Pancreas (tissue), 10 donors: ENCODE results near the gene PLAC8. TPM values are rescaled to one million over a fixed set of nuclear protein-coding genes. Genes with fewer than 3 reads are reported as not detected.

Experiments used
- ATAC-seq, 4 donors: fragments of 200-7000 bp; cut with Tn5 transposase; one replicate each; pipeline versions ENCODE4 v1.8.0 to v1.9.1; 2020; ENCODE audit warnings: mild to moderate bottlenecking in 4 of 4, moderate library complexity in 4 of 4
- DNase-seq, 6 donors: peaks; one replicate each; pipeline ENCODE4 v3.0.0-alpha.2; 2020
- FAIRE-seq: peaks from 2 replicates; lab custom pipeline; 2012; peaks lifted over from hg19 to GRCh38; lab: Jason Lieb, UNC
- H3K27ac ChIP-seq, 4 donors: fragments of 200-600 bp; sonication (generic); 1 replicate in 3 of 4; 2 replicates in 1 of 4; pipeline versions ENCODE4 v1.5.0 to v1.8.0; 2020
- H3K27me3 ChIP-seq, 4 donors: fragments of 200-600 bp; one replicate each; pipeline ENCODE4 v1.8.0; 2021
- H3K36me3 ChIP-seq, 3 donors: fragments of 200-600 bp; sonication (generic) in 1 of 3; one replicate each; pipeline versions ENCODE4 v1.5.0 to v1.8.0; 2020 to 2021
- H3K4me1 ChIP-seq, 3 donors: fragments of 200-600 bp; one replicate each; pipeline ENCODE4 v1.8.0; 2021
- H3K4me3 ChIP-seq, 4 donors: fragments of 200-600 bp; sonication (generic) in 2 of 4; one replicate each; pipeline versions ENCODE4 v1.5.0 to v1.8.0; 2020 to 2021
- H3K9me3 ChIP-seq, 4 donors: fragments of 200-600 bp; one replicate each; pipeline ENCODE4 v1.8.0; 2021
- WGBS, 2 donors: extraction: QIAGEN DNeasy Blood & Tissue Kit; methylation state at CpG; one replicate each; pipeline ENCODE4 v1.1.7; 2013; 5-methylcytosine and 5-hydroxymethylcytosine counted together
- intact Hi-C, 3 donors: fragments of 100-400 bp; cut with DNase I; formaldehyde crosslinking; loops; one replicate each; pipeline versions ENCODE4 v1.11.1 to v1.14.2; 2022
- polyA plus RNA-seq, 2 donors: library from polyadenylated mRNA; stranded (reverse); fragments of 200-250 nt; gene quantifications; one replicate each; pipeline ENCODE4 v1.2.3, GENCODE V29; 2013
- total RNA-seq, 6 donors: library from RNA; stranded (reverse); fragmentation: NEBNext Ultra II Directional in 4 of 6; extraction: Animal tissue kit (Norgen Biotek cat#: 25700) in 4 of 6; gene quantifications; one replicate each; pipeline versions ENCODE4 v1.2.1 to v1.2.4, GENCODE V29; 2021 to 2023
- TF ChIP-seq, protein P1 (sequence below), 4 donors: fragments of 200-600 bp; sonication (generic) in 3 of 4; IDR thresholded peaks; one replicate each; pipeline versions ENCODE4 v1.5.0 to v1.8.0; 2021; ENCODE audit warnings: antibody characterized with exemption in 4 of 4
- donor health status: healthy with polysubstance abuse.
- donor health status: DM: no; HTN: no; CAD: no; lungs with moderate emphysema.
- donor health status: DM: no; HTN: no; CAD: no.
- donor health status: control.
- donor health status: control.
- donor health status: Bipolar disorder and iron deficiency.
- donor health status: DM: yes; HTN: yes; CAD: no.
- donor health status: DM: no; HTN: no; CAD: no.
- donor health status: DM: no; HTN: no; CAD: no.
- donor health status: DM: yes; HTN: yes; CAD: no.

PLAC8 gene
- total and polyA plus RNA-seq, 8 donors, result 0.93 to 10.0 (median 2.1) TPM

DNA sequence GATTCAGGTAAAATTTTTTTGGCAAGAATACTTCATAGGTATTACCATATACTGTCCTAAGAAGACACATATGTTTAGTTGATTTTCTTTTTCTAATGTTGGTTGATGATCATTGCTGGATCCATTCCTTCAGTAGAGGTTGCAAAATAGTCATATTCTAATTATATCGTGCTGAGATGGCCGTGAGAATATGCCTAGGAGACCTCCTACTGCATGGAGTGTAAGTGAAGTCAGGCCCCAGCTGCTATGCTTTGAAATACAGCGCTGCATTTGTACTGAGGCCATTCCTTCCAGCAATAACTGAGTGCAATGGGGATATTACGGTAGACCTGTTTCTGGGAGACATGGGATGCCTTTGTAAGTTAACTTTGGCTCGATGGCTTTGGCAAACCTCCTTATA is 6.7 kb upstream of the PLAC8 start:
- intact Hi-C loops, result no loop called here
- FAIRE-seq (no peak), DNase-seq (no peak), ATAC-seq (no peak)
- Histone ChIP-seq H3K9me3 (no peaks in the 10 kb centered on the region), H3K4me1 (no peaks in the 10 kb centered on the region), H3K27ac (no peak overlapping the region), H3K27me3 (no peaks in the 10 kb centered on the region), H3K36me3 (no peaks in the 10 kb centered on the region), H3K4me3 (no peak overlapping the region)
- WGBS, 2 donors, result 73 to 77% methylated on average over 5 of the region's 5 CpGs
- TF ChIP-seq, protein P1, sequence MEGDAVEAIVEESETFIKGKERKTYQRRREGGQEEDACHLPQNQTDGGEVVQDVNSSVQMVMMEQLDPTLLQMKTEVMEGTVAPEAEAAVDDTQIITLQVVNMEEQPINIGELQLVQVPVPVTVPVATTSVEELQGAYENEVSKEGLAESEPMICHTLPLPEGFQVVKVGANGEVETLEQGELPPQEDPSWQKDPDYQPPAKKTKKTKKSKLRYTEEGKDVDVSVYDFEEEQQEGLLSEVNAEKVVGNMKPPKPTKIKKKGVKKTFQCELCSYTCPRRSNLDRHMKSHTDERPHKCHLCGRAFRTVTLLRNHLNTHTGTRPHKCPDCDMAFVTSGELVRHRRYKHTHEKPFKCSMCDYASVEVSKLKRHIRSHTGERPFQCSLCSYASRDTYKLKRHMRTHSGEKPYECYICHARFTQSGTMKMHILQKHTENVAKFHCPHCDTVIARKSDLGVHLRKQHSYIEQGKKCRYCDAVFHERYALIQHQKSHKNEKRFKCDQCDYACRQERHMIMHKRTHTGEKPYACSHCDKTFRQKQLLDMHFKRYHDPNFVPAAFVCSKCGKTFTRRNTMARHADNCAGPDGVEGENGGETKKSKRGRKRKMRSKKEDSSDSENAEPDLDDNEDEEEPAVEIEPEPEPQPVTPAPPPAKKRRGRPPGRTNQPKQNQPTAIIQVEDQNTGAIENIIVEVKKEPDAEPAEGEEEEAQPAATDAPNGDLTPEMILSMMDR (IDR thresholded peaks at IDR 0.05), result no peak

DNA sequence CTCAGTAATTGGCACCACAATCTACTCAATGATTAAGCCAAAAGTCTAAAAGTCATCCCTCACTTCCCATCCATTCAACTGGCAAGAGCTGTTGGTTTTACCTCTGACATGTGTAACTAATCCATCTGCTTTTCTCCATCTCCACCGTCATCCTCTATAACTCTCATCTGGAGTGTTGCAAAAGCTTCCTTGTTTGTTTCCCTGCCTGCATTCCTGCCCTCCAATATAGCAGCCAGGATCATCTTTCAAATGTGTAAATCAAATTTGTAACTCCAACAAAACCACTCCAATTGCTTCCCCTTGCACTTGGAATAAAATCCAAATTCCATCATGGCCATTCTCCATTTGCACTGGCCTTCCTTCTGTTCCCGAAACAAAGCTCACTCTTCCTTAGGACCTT is 4.3 kb upstream of the PLAC8 start:
- ATAC-seq (no peak), DNase-seq (no peak), FAIRE-seq (no peak)
- intact Hi-C loops, result no loop called here
- Histone ChIP-seq H3K36me3 (no peaks in the 10 kb centered on the region), H3K27me3 (no peaks in the 10 kb centered on the region), H3K4me3 (no peak overlapping the region), H3K9me3 (no peaks in the 10 kb centered on the region), H3K27ac (no peak overlapping the region), H3K4me1 (no peaks in the 10 kb centered on the region)
- WGBS, 2 donors, result 65 to 79% methylated on average over 2 of the region's 2 CpGs
- TF ChIP-seq, protein P1 (IDR thresholded peaks at IDR 0.05), result no peak

- Histone ChIP-seq H3K36me3 (no peaks in the 10 kb centered on the region), H3K27me3 (no peaks in the 10 kb centered on the region), H3K9me3 (no peaks in the 10 kb centered on the region), H3K27ac (no peak overlapping the region), H3K4me1 (no peaks in the 10 kb centered on the region), H3K4me3 (no peak overlapping the region)
- FAIRE-seq (no peak), DNase-seq (no peak), ATAC-seq (no peak)
- TF ChIP-seq, protein P1 (IDR thresholded peaks at IDR 0.05), result no peak
- intact Hi-C loops, result no loop called here
- 78 to 89% methylated on average over 8 of the region's 8 CpGs for WGBS, 2 donors
These were observed 1.2 kb upstream of the PLAC8 start for GRCh38 chr4:83115656-83116285.

DNA sequence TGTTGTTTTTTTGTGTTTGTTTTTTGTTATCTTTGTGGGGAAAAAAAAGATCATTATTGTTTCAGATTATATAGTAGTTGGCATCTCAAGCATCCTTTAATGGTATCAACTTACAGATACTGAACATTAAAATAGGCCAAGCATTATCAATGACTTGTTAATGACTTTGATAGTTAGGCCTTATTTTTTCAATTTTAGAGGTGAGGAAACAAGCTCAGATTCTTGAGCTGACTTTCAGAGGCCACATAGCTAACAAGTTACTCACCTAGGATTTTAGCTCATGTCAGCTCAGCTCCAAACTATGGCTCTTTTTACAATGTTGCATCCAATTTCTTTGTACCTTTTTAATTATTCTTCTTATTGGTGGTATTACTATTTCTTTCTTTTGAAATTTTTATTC is 471 bp upstream of the PLAC8 start:
- no peak overlapping the region for H3K27ac ChIP-seq
- DNase-seq (no peak), FAIRE-seq (no peak)

DNA sequence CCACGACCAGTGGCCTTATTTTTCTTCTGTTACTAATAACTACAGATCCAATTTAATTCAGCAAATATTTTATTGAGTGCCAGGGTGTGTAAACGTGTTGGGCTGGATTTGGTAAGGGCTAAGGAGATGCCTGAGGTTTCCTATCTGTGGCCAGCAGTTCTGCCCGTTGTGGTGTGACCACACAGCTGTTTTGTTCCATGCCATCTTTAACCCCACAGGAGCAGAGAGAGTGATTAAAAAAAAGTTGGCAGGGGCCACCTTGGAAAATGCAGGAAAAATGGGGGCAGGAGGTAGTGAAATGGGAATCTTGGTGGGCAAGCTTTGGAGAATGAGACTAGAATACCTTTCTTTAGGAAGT is 1.1 kb downstream of the PLAC8 start:
- intact Hi-C loops, result no loop called here

More for the DNA sequence above, 471 bp upstream of the PLAC8 start:
- Histone ChIP-seq H3K4me1 (no peaks in the 10 kb centered on the region), H3K36me3 (no peaks in the 10 kb centered on the region), H3K9me3 (no peaks in the 10 kb centered on the region), H3K4me3 (no peak overlapping the region), H3K27me3 (no peaks in the 10 kb centered on the region)
- intact Hi-C loops, result no loop called here
- TF ChIP-seq, protein P1 (IDR thresholded peaks at IDR 0.05), result no peak
- no peak for ATAC-seq

More for the DNA sequence above, 1.1 kb downstream of the PLAC8 start:
- Histone ChIP-seq H3K9me3 (no peaks in the 10 kb centered on the region), H3K27ac (no peak overlapping the region), H3K27me3 (no peaks in the 10 kb centered on the region), H3K4me3 (no peak overlapping the region), H3K36me3 (no peaks in the 10 kb centered on the region), H3K4me1 (no peaks in the 10 kb centered on the region)
- 56 to 58% methylated on average over 3 of the region's 3 CpGs for WGBS, 2 donors
- DNase-seq (no peak), ATAC-seq (no peak), FAIRE-seq (no peak)
- TF ChIP-seq, protein P1 (IDR thresholded peaks at IDR 0.05), result no peak
